Brain microvascular endothelial cell (primary cell): ENCODE data around the gene PRKCH.

ENCODE experiments used
- DNase-seq: peaks from one replicate; pipeline ENCODE4 v3.0.0-alpha.2; 2020
- H3K27ac ChIP-seq: fragments of 250-450 bp; sonication (Bioruptor Pico); 2 replicates; pipeline ENCODE4 v1.5.1; 2020; ENCODE audit warnings: mild to moderate bottlenecking, moderate library complexity
- H3K27me3 ChIP-seq: fragments of 250-450 bp; sonication (Bioruptor Pico); replicated peaks from 2 replicates; pipeline ENCODE4 v1.5.1; 2020; ENCODE audit warnings: mild to moderate bottlenecking
- H3K36me3 ChIP-seq: fragments of 250-450 bp; sonication (Bioruptor Pico); replicated peaks from 2 replicates; pipeline ENCODE4 v1.5.1; 2020; ENCODE audit warnings: mild to moderate bottlenecking
- H3K4me3 ChIP-seq: 2 replicates; pipeline ENCODE4 v1.5.1; 2011; ENCODE audit warnings: low read depth, mild to moderate bottlenecking, control low read depth, low read length, moderate library complexity
- CTCF ChIP-seq: IDR thresholded peaks from 2 replicates; pipeline ENCODE4 v1.5.1; 2011; ENCODE audit warnings: low read depth, mild to moderate bottlenecking, moderate library complexity, low read length, control low read depth, inconsistent platforms; ENCODE audit errors: missing control alignments
- in situ Hi-C: cut with HindIII; loops from 2 replicates; pipeline ENCODE4 v1.10.0; 2017; ENCODE audit warnings: low sequenced_read_pairs, low pct_ligation_motif_present

Gene PRKCH

GRCh38 chr14:61388173-61388975 is 67.0 kb downstream of the PRKCH start:
- peak overlapping the region; percentile 19 for H3K27ac ChIP-seq
- no peaks in the 10 kb centered on the region for H3K27me3 ChIP-seq
- no peak for DNase-seq
- H3K4me3 ChIP-seq = no peak overlapping the region
- H3K36me3 ChIP-seq = no peaks in the 10 kb centered on the region
- in situ Hi-C loops = no loop called here
- TF ChIP-seq CTCF = no peak

GRCh38 chr14:61388976-61389576 is 67.7 kb downstream of the PRKCH start:
- H3K27me3 ChIP-seq = no peaks in the 10 kb centered on the region
- H3K36me3 ChIP-seq = no peaks in the 10 kb centered on the region
- TF ChIP-seq CTCF = no peak
- H3K4me3 ChIP-seq = no peak overlapping the region
- in situ Hi-C loops = no loop called here
- peak overlapping the region; percentile 19 for H3K27ac ChIP-seq
- peak; percentile 26 for DNase-seq

- no peaks in the 10 kb centered on the region for H3K27me3 ChIP-seq
- no peak for DNase-seq
- H3K36me3 ChIP-seq = no peaks in the 10 kb centered on the region
- TF ChIP-seq CTCF = no peak
- no peak overlapping the region for H3K4me3 ChIP-seq
- in situ Hi-C loops = no loop called here
- no peak overlapping the region for H3K27ac ChIP-seq
Measured at GRCh38 chr14:61391119-61391518, 69.7 kb downstream of the PRKCH start.

- no peaks in the 10 kb centered on the region for H3K27me3 ChIP-seq
- in situ Hi-C loops = no loop called here
Measured at GRCh38 chr14:61392297-61392696, 70.9 kb downstream of the PRKCH start.

GRCh38 chr14:61394542-61394941 is 73.2 kb downstream of the PRKCH start:
- Histone ChIP-seq H3K27me3 (no peaks in the 10 kb centered on the region), H3K36me3 (no peaks in the 10 kb centered on the region), H3K27ac (no peak overlapping the region), H3K4me3 (no peak overlapping the region)
- no peak for DNase-seq
- in situ Hi-C loops = no loop called here
- TF ChIP-seq CTCF = no peak

More at GRCh38 chr14:61392297-61392696, 70.9 kb downstream of the PRKCH start:
- TF ChIP-seq CTCF = no peak
- H3K4me3 ChIP-seq = no peak overlapping the region
- H3K36me3 ChIP-seq = no peaks in the 10 kb centered on the region
- no peak overlapping the region for H3K27ac ChIP-seq
- no peak for DNase-seq
